GM19193 (cell line): ENCODE data around the gene ARHGEF7.

Experiments used
- POLR2A ChIP-seq: IDR thresholded peaks from 4 replicates; pipeline ENCODE4 v1.6.1; 2011; ENCODE audit not compliant: insufficient read depth, insufficient read length; ENCODE audit errors: extremely low read depth

Gene ARHGEF7

GRCh38 chr13:111115061-111115964 is at the start of gene ARHGEF7:
ARHGEF7 (plus strand) TSS chr13:111115310; CDS start chr13:111115527, 217 bp downstream.
- TF ChIP-seq POLR2A, result no peak

- no peak for TF ChIP-seq POLR2A
Measured at GRCh38 chr13:111065698-111066097, 49.4 kb upstream of the ARHGEF7 start.

GRCh38 chr13:111066544-111066943 is 48.6 kb upstream of the ARHGEF7 start:
- TF ChIP-seq POLR2A, result no peak

- no peak for TF ChIP-seq POLR2A
Measured at GRCh38 chr13:111068009-111068350, 47.1 kb upstream of the ARHGEF7 start.

GRCh38 chr13:111074826-111075225 is 40.3 kb upstream of the ARHGEF7 start:
- TF ChIP-seq POLR2A, result no peak

GRCh38 chr13:111076155-111077013 is 38.7 kb upstream of the ARHGEF7 start:
- no peak for TF ChIP-seq POLR2A

- no peak for TF ChIP-seq POLR2A
Measured at GRCh38 chr13:111079375-111079774, 35.7 kb upstream of the ARHGEF7 start.

GRCh38 chr13:111080642-111081041 is 34.5 kb upstream of the ARHGEF7 start:
- TF ChIP-seq POLR2A, result no peak

- no peak for TF ChIP-seq POLR2A
Measured at GRCh38 chr13:111082240-111082639, 32.9 kb upstream of the ARHGEF7 start.

GRCh38 chr13:111090169-111090568 is 24.9 kb upstream of the ARHGEF7 start:
- no peak for TF ChIP-seq POLR2A

GRCh38 chr13:111092685-111093084 is 22.4 kb upstream of the ARHGEF7 start:
- no peak for TF ChIP-seq POLR2A

- TF ChIP-seq POLR2A, result no peak
Measured at GRCh38 chr13:111093136-111093535, 22.0 kb upstream of the ARHGEF7 start.

GRCh38 chr13:111093634-111094033 is 21.5 kb upstream of the ARHGEF7 start:
- TF ChIP-seq POLR2A, result no peak

- no peak for TF ChIP-seq POLR2A
Measured at GRCh38 chr13:111095031-111095840, 19.9 kb upstream of the ARHGEF7 start.

- no peak for TF ChIP-seq POLR2A
Measured at GRCh38 chr13:111095911-111096501, 19.1 kb upstream of the ARHGEF7 start.

GRCh38 chr13:111099290-111099689 is 15.8 kb upstream of the ARHGEF7 start:
- TF ChIP-seq POLR2A, result no peak
